Mesendoderm (in vitro differentiated cells): ENCODE measurements around the gene G3BP1.
"Not testable (repeated sequence)": the region's sequence is repeated elsewhere in the genome, so short reads cannot be mapped to it uniquely, and the experiment has no call there.

ENCODE experiments used
- DNase-seq: peaks from one replicate; pipeline ENCODE4 v3.0.0; 2013
- H2AK5ac ChIP-seq: 2 replicates; pipeline ENCODE4 v1.6.1; 2013; ENCODE audit warnings: low read length, inconsistent platforms
- H2BK120ac ChIP-seq: 2 replicates; pipeline ENCODE4 v1.6.1; 2013; ENCODE audit warnings: low read depth, mild to moderate bottlenecking, low read length, moderate library complexity, mixed read lengths
- H2BK15ac ChIP-seq: replicated peaks from 2 replicates; pipeline ENCODE4 v1.6.1; 2013; ENCODE audit warnings: low read depth, mild to moderate bottlenecking, moderate library complexity
- H2BK5ac ChIP-seq: 2 replicates; pipeline ENCODE4 v1.6.1; 2013; ENCODE audit warnings: low read length, inconsistent platforms
- H3K18ac ChIP-seq: 2 replicates; pipeline ENCODE4 v1.6.1; 2013; ENCODE audit warnings: mild to moderate bottlenecking, low read length, mixed read lengths
- H3K23ac ChIP-seq: one replicate; pipeline ENCODE4 v1.6.1; 2013; ENCODE audit warnings: low read length
- H3K27ac ChIP-seq: 2 replicates; pipeline ENCODE4 v1.5.1; 2013; ENCODE audit warnings: low read depth, mild to moderate bottlenecking, inconsistent platforms, low read length, moderate library complexity
- H3K27me3 ChIP-seq: 2 replicates; pipeline ENCODE4 v1.6.1; 2013; ENCODE audit warnings: low read length, control low read depth, mild to moderate bottlenecking, inconsistent platforms; ENCODE audit not compliant: insufficient read depth, poor library complexity
- H3K36me3 ChIP-seq: 2 replicates; pipeline ENCODE4 v1.6.1; 2013; ENCODE audit warnings: low read length, inconsistent platforms; ENCODE audit not compliant: control insufficient read depth, insufficient read depth
- H3K4ac ChIP-seq: one replicate; pipeline ENCODE4 v1.6.1; 2013; ENCODE audit warnings: low read depth, mild to moderate bottlenecking, low read length, moderate library complexity
- H3K4me1 ChIP-seq: 2 replicates; pipeline ENCODE4 v1.6.1; 2013; ENCODE audit warnings: low read depth, low read length, inconsistent platforms; ENCODE audit not compliant: control insufficient read depth
- H3K4me2 ChIP-seq: 2 replicates; pipeline ENCODE4 v1.6.1; 2013; ENCODE audit warnings: low read length
- H3K4me3 ChIP-seq: 2 replicates; pipeline ENCODE4 v1.5.1; 2013; ENCODE audit warnings: mild to moderate bottlenecking, low read length
- H3K56ac ChIP-seq: one replicate; pipeline ENCODE4 v1.6.1; 2013; ENCODE audit warnings: low read length
- H3K79me1 ChIP-seq: 2 replicates; pipeline ENCODE4 v1.6.1; 2013; ENCODE audit warnings: low read length, inconsistent platforms
- H3K79me2 ChIP-seq: 2 replicates; pipeline ENCODE4 v1.6.1; 2013; ENCODE audit warnings: mild to moderate bottlenecking, low read length; ENCODE audit not compliant: control insufficient read depth, insufficient read depth
- H3K9ac ChIP-seq: 2 replicates; pipeline ENCODE4 v1.6.1; 2013; ENCODE audit warnings: low read length, inconsistent platforms
- H4K5ac ChIP-seq: one replicate; pipeline ENCODE4 v1.6.1; 2013; ENCODE audit warnings: low read length
- H4K8ac ChIP-seq: one replicate; pipeline ENCODE4 v1.6.1; 2013; ENCODE audit warnings: low read depth, mild to moderate bottlenecking, control low read depth, low read length, moderate library complexity
- WGBS: extraction: QIAGEN DNeasy Blood & Tissue Kit; methylation state at CpG from one replicate; pipeline ENCODE4 v1.1.7; 2013; ENCODE audit warnings: low lambda C conversion rate, missing lambda C conversion rate; ENCODE audit not compliant: insufficient coverage; ENCODE audit errors: extremely low coverage; 5-methylcytosine and 5-hydroxymethylcytosine counted together

Gene G3BP1

GRCh38 chr5:151775025-151775606 lies 3.4 kb downstream of the G3BP1 start:
- H3K27ac ChIP-seq = no peak overlapping the region
- no CpG with 5 or more reads among the region's 3 CpGs for WGBS
- H3K56ac ChIP-seq = no peak overlapping the region
- H2BK5ac ChIP-seq = no peak overlapping the region
- H3K18ac ChIP-seq = no peak overlapping the region
- no peak overlapping the region for H3K4me3 ChIP-seq
- H2BK15ac ChIP-seq = no peak overlapping the region
- no peaks in the 10 kb centered on the region for H3K27me3 ChIP-seq
- no peak overlapping the region for H4K8ac ChIP-seq
- H2BK120ac ChIP-seq = no peak overlapping the region
- H3K79me1 ChIP-seq = no peaks in the 10 kb centered on the region
- peaks cover 79% of the 10 kb centered on the region for H3K79me2 ChIP-seq
- no peak overlapping the region for H2AK5ac ChIP-seq
- peak overlapping the region; percentile 13 for H3K9ac ChIP-seq
- no peak overlapping the region for H3K4ac ChIP-seq
- H3K36me3 ChIP-seq = no peaks in the 10 kb centered on the region
- no peak overlapping the region for H4K5ac ChIP-seq
- no peak for DNase-seq
- H3K4me2 ChIP-seq = peak overlapping the region; percentile 15
- H3K4me1 ChIP-seq = peaks cover 3% of the 10 kb centered on the region
- no peak overlapping the region for H3K23ac ChIP-seq

GRCh38 chr5:151779531-151780125 lies 7.9 kb downstream of the G3BP1 start:
- H3K79me2 ChIP-seq = peaks cover 86% of the 10 kb centered on the region
- no peaks in the 10 kb centered on the region for H3K27me3 ChIP-seq
- no peak overlapping the region for H3K56ac ChIP-seq
- no peak overlapping the region for H4K8ac ChIP-seq
- H3K27ac ChIP-seq = no peak overlapping the region
- no peak overlapping the region for H2AK5ac ChIP-seq
- H2BK15ac ChIP-seq = no peak overlapping the region
- no peak overlapping the region for H4K5ac ChIP-seq
- no peak overlapping the region for H3K4me3 ChIP-seq
- no peak for DNase-seq
- H2BK5ac ChIP-seq = no peak overlapping the region
- no peaks in the 10 kb centered on the region for H3K79me1 ChIP-seq
- H3K18ac ChIP-seq = no peak overlapping the region
- H3K23ac ChIP-seq = no peak overlapping the region
- H3K4ac ChIP-seq = no peak overlapping the region
- peaks cover 5% of the 10 kb centered on the region for H3K4me1 ChIP-seq
- H3K9ac ChIP-seq = no peak overlapping the region
- H2BK120ac ChIP-seq = no peak overlapping the region
- WGBS = no CpG with 5 or more reads among the region's 3 CpGs
- no peak overlapping the region for H3K4me2 ChIP-seq
- H3K36me3 ChIP-seq = no peaks in the 10 kb centered on the region

GRCh38 chr5:151780348-151780747 lies 8.6 kb downstream of the G3BP1 start:
- H4K5ac ChIP-seq = no peak overlapping the region
- no peak overlapping the region for H3K56ac ChIP-seq
- H3K9ac ChIP-seq = no peak overlapping the region
- peak; percentile 17 for DNase-seq
- H3K27me3 ChIP-seq = no peaks in the 10 kb centered on the region
- no peak overlapping the region for H2BK15ac ChIP-seq
- H3K4me2 ChIP-seq = no peak overlapping the region
- no peak overlapping the region for H3K4ac ChIP-seq
- no peak overlapping the region for H3K23ac ChIP-seq
- H3K4me3 ChIP-seq = no peak overlapping the region
- no peaks in the 10 kb centered on the region for H3K36me3 ChIP-seq
- no peak overlapping the region for H2BK5ac ChIP-seq
- no CpG with 5 or more reads among the region's 11 CpGs for WGBS
- no peaks in the 10 kb centered on the region for H3K79me1 ChIP-seq
- peaks cover 86% of the 10 kb centered on the region for H3K79me2 ChIP-seq
- no peak overlapping the region for H3K27ac ChIP-seq
- H3K4me1 ChIP-seq = peaks cover 2% of the 10 kb centered on the region
- H3K18ac ChIP-seq = no peak overlapping the region
- H2BK120ac ChIP-seq = no peak overlapping the region
- H4K8ac ChIP-seq = no peak overlapping the region
- H2AK5ac ChIP-seq = no peak overlapping the region

GRCh38 chr5:151781201-151781600 lies 9.4 kb downstream of the G3BP1 start:
- Histone ChIP-seq H3K56ac (no peak overlapping the region), H3K18ac (no peak overlapping the region), H3K27ac (no peak overlapping the region), H3K36me3 (no peaks in the 10 kb centered on the region), H3K27me3 (no peaks in the 10 kb centered on the region), H3K4me1 (peaks cover 2% of the 10 kb centered on the region), H2BK5ac (no peak overlapping the region), H3K9ac (no peak overlapping the region), H2BK120ac (no peak overlapping the region), H3K79me1 (no peaks in the 10 kb centered on the region), H2BK15ac (no peak overlapping the region), H3K79me2 (peaks cover 85% of the 10 kb centered on the region), H3K4me2 (no peak overlapping the region), H2AK5ac (no peak overlapping the region), H3K23ac (no peak overlapping the region), H4K5ac (no peak overlapping the region), H3K4me3 (no peak overlapping the region), H4K8ac (no peak overlapping the region), H3K4ac (no peak overlapping the region)
- no peak for DNase-seq
- no CpG with 5 or more reads among the region's 1 CpG for WGBS

- H2BK15ac ChIP-seq, DNase-seq, H3K4me2 ChIP-seq, H3K9ac ChIP-seq, H3K36me3 ChIP-seq, H4K5ac ChIP-seq, H2BK120ac ChIP-seq, H3K79me1 ChIP-seq, H3K18ac ChIP-seq, H3K27ac ChIP-seq, H3K27me3 ChIP-seq, H3K56ac ChIP-seq, H3K23ac ChIP-seq, H3K4ac ChIP-seq, H4K8ac ChIP-seq, H3K4me1 ChIP-seq, H3K4me3 ChIP-seq, H2BK5ac ChIP-seq, H2AK5ac ChIP-seq: not testable (repeated sequence)
- H3K79me2 ChIP-seq = peaks cover 79% of the 10 kb centered on the region
- WGBS = no CpG with 5 or more reads among the region's 16 CpGs
These were observed 11.9 kb downstream of the G3BP1 start for GRCh38 chr5:151783664-151784063.

- H3K9ac ChIP-seq = no peak overlapping the region
- no peak overlapping the region for H2AK5ac ChIP-seq
- H3K4ac ChIP-seq = no peak overlapping the region
- H3K4me3 ChIP-seq = no peak overlapping the region
- no peaks in the 10 kb centered on the region for H3K36me3 ChIP-seq
- no peak overlapping the region for H4K8ac ChIP-seq
- no CpG with 5 or more reads among the region's 3 CpGs for WGBS
- H3K56ac ChIP-seq = no peak overlapping the region
- no peak overlapping the region for H3K27ac ChIP-seq
- H2BK15ac ChIP-seq = no peak overlapping the region
- H3K18ac ChIP-seq = no peak overlapping the region
- H3K27me3 ChIP-seq = no peaks in the 10 kb centered on the region
- H3K79me1 ChIP-seq = no peaks in the 10 kb centered on the region
- no peak overlapping the region for H3K23ac ChIP-seq
- no peak overlapping the region for H2BK120ac ChIP-seq
- peak; percentile 75 for DNase-seq
- H4K5ac ChIP-seq = no peak overlapping the region
- no peak overlapping the region for H2BK5ac ChIP-seq
- H3K79me2 ChIP-seq = peaks cover 76% of the 10 kb centered on the region
- peaks cover 2% of the 10 kb centered on the region for H3K4me1 ChIP-seq
- no peak overlapping the region for H3K4me2 ChIP-seq
These were observed 12.4 kb downstream of the G3BP1 start for GRCh38 chr5:151784141-151784540.
